Stimulated activated naive CD8-positive, alpha-beta T cell treated with anti-CD3 and anti-CD28 coated beads, Interleukin-15, amount 100 ng/mL, for 72 hours (primary cell): Measurements from ENCODE around the gene CLPTM1.

Experiments used
- ATAC-seq: fragments of 150-1000 bp; cut with Tn5 transposase; 2 replicates; pipeline ENCODE4 v1.10.0; 2021; ENCODE audit warnings: mild to moderate bottlenecking, moderate library complexity
- DNase-seq, 2 donors: peaks; one replicate each; pipeline ENCODE4 v3.0.0; 2021 to 2022
- H3K27ac Mint-ChIP-seq, 2 donors: one replicate each; pipeline ENCODE4 v1.8.0; 2022; ENCODE audit warnings: mild to moderate bottlenecking in 2 of 2, mixed read lengths in 2 of 2, moderate library complexity in 2 of 2
- H3K27me3 Mint-ChIP-seq: one replicate; pipeline ENCODE4 v1.8.0; 2022; ENCODE audit warnings: mixed read lengths
- H3K4me1 Mint-ChIP-seq: one replicate; pipeline ENCODE4 v1.8.0; 2022; ENCODE audit warnings: mild to moderate bottlenecking, mixed read lengths
- H3K4me3 Mint-ChIP-seq, 2 donors: one replicate each; pipeline ENCODE4 v1.8.0; 2022; ENCODE audit warnings: mild to moderate bottlenecking in 2 of 2, mixed read lengths in 2 of 2, moderate library complexity in 1 of 2
- H3K9me3 Mint-ChIP-seq, 2 donors: one replicate each; pipeline ENCODE4 v1.8.0; 2022; ENCODE audit warnings: mixed read lengths in 2 of 2

Gene CLPTM1

GRCh38 chr19:45040059-45040771, 85.0 kb downstream of the CLPTM1 start:
- Mint-ChIP-seq H3K27ac (peak overlapping the region in 1 of 2 donors; percentile 30), H3K27me3 (no peaks in the 10 kb centered on the region), H3K4me3 (peak overlapping the region; percentile 94), H3K4me1 (peaks cover 41% of the 10 kb centered on the region), H3K9me3 (no peaks in the 10 kb centered on the region)
- ATAC-seq = no peak
- DNase-seq = no peak

GRCh38 chr19:45041125-45041524, 85.9 kb downstream of the CLPTM1 start:
- Mint-ChIP-seq H3K27ac (no peak overlapping the region), H3K4me1 (peaks cover 50% of the 10 kb centered on the region), H3K9me3 (no peaks in the 10 kb centered on the region), H3K27me3 (no peaks in the 10 kb centered on the region), H3K4me3 (peak overlapping the region in 1 of 2 donors; percentile 33)
- no peak for DNase-seq
- no peak for ATAC-seq
